Trophoblast cell (in vitro differentiated cells and primary cell): ENCODE results near the gene CLCN2.

Experiments used
- DNase-seq, 2 donors: peaks; one replicate each; pipeline ENCODE4 v3.0.0-alpha.2; 2016
- H2AFZ ChIP-seq: 2 replicates; pipeline ENCODE4 v1.6.1; 2013; ENCODE audit warnings: low read length, moderate library complexity, mild to moderate bottlenecking; ENCODE audit not compliant: insufficient read depth, poor library complexity
- H2AK5ac ChIP-seq: 2 replicates; pipeline ENCODE4 v1.6.1; 2013; ENCODE audit warnings: mild to moderate bottlenecking, low read length
- H2BK120ac ChIP-seq: 2 replicates; pipeline ENCODE4 v1.6.1; 2013; ENCODE audit warnings: low read length, mild to moderate bottlenecking, moderate library complexity; ENCODE audit not compliant: insufficient read depth, poor library complexity
- H2BK12ac ChIP-seq: 2 replicates; pipeline ENCODE4 v1.6.1; 2013; ENCODE audit warnings: mild to moderate bottlenecking, low read length, moderate library complexity
- H2BK5ac ChIP-seq: 2 replicates; pipeline ENCODE4 v1.6.1; 2013; ENCODE audit warnings: low read length, low read depth, moderate library complexity, mild to moderate bottlenecking; ENCODE audit not compliant: poor library complexity
- H3K14ac ChIP-seq: 2 replicates; pipeline ENCODE4 v1.6.1; 2013; ENCODE audit warnings: mild to moderate bottlenecking, low read length
- H3K18ac ChIP-seq: 2 replicates; pipeline ENCODE4 v1.6.1; 2013; ENCODE audit warnings: mild to moderate bottlenecking, low read length
- H3K23ac ChIP-seq: 2 replicates; pipeline ENCODE4 v1.6.1; 2013; ENCODE audit warnings: low read length
- H3K27ac ChIP-seq: 2 replicates; pipeline ENCODE4 v1.5.1; 2013; ENCODE audit warnings: low read depth, mild to moderate bottlenecking, inconsistent platforms, low read length, moderate library complexity
- H3K27me3 ChIP-seq: 2 replicates; pipeline ENCODE4 v1.6.1; 2013; ENCODE audit warnings: inconsistent platforms, mild to moderate bottlenecking, low read length, moderate library complexity; ENCODE audit not compliant: insufficient read depth
- H3K36me3 ChIP-seq, 2 experiments: 1 replicate in 1 of 2; 2 replicates in 1 of 2; pipeline ENCODE4 v1.6.1; 2013; ENCODE audit warnings: low read length in 2 of 2, mild to moderate bottlenecking in 2 of 2, moderate library complexity in 1 of 2; ENCODE audit not compliant: insufficient read depth in 2 of 2, control insufficient read depth in 1 of 2
- H3K4ac ChIP-seq: 2 replicates; pipeline ENCODE4 v1.6.1; 2013; ENCODE audit warnings: low read depth, mild to moderate bottlenecking, low read length, moderate library complexity
- H3K4me1 ChIP-seq, 2 experiments: 1 replicate in 1 of 2; 2 replicates in 1 of 2; pipeline ENCODE4 v1.6.1; 2013; ENCODE audit warnings: low read length in 2 of 2, mild to moderate bottlenecking in 2 of 2, moderate library complexity in 1 of 2; ENCODE audit not compliant: insufficient read depth in 2 of 2, control insufficient read depth in 1 of 2
- H3K4me2 ChIP-seq: 2 replicates; pipeline ENCODE4 v1.6.1; 2013; ENCODE audit warnings: inconsistent platforms, mild to moderate bottlenecking, low read length, moderate library complexity
- H3K4me3 ChIP-seq: 2 replicates; pipeline ENCODE4 v1.5.1; 2013; ENCODE audit warnings: mild to moderate bottlenecking, low read depth, low read length, inconsistent platforms
- H3K79me1 ChIP-seq: one replicate; pipeline ENCODE4 v1.6.1; 2013; ENCODE audit warnings: low read length
- H3K79me2 ChIP-seq: 2 replicates; pipeline ENCODE4 v1.6.1; 2013; ENCODE audit warnings: low read length, mild to moderate bottlenecking; ENCODE audit not compliant: control insufficient read depth, insufficient read depth, poor library complexity
- H3K9ac ChIP-seq: 2 replicates; pipeline ENCODE4 v1.6.1; 2013; ENCODE audit warnings: mild to moderate bottlenecking, low read length
- H3K9me3 ChIP-seq: 2 replicates; pipeline ENCODE4 v1.6.1; 2013; ENCODE audit warnings: low read depth, mild to moderate bottlenecking, control low read depth, inconsistent platforms, low read length; ENCODE audit not compliant: insufficient read depth
- H4K12ac ChIP-seq: 2 replicates; pipeline ENCODE4 v1.6.1; 2013; ENCODE audit warnings: low read depth, mild to moderate bottlenecking, low read length, moderate library complexity
- H4K8ac ChIP-seq: 2 replicates; pipeline ENCODE4 v1.6.1; 2013; ENCODE audit warnings: low read depth, mild to moderate bottlenecking, low read length, moderate library complexity
- H4K91ac ChIP-seq: one replicate; pipeline ENCODE4 v1.6.1; 2013; ENCODE audit warnings: low read depth, mild to moderate bottlenecking, low read length, moderate library complexity
- WGBS: extraction: QIAGEN DNeasy Blood & Tissue Kit; methylation state at CpG from one replicate; pipeline ENCODE4 v1.1.7; 2013; ENCODE audit warnings: missing lambda C conversion rate; ENCODE audit not compliant: insufficient read length, insufficient coverage; ENCODE audit errors: extremely low coverage; 5-methylcytosine and 5-hydroxymethylcytosine counted together

Gene CLCN2

DNA sequence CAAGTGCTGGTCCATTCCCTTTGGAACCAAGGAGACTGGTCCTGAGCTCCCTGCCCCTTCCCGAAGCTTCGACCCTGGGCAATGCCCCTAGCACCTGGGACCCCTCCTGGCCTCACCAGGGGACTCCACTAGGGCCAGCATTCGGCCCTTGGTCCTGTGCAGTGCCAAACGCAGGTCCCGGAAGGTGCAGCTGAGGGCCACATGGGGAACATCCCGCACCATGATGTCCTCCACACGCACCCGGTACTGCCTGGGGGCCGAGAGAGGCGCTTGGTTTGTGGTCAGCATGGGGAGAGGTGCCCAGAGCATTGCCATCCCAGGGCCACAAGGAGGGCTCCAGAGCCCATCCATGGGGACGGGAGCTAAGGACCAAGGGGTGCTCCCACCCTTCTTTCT, 7.9 kb downstream of the CLCN2 start:
- Histone ChIP-seq H4K91ac (no peak overlapping the region), H3K27ac (no peak overlapping the region), H3K14ac (no peak overlapping the region), H3K27me3 (no peaks in the 10 kb centered on the region), H3K9me3 (peaks cover 2% of the 10 kb centered on the region), H2BK5ac (no peak overlapping the region), H3K4me2 (no peak overlapping the region), H2BK120ac (no peak overlapping the region), H3K9ac (no peak overlapping the region), H2AK5ac (no peak overlapping the region), H3K79me2 (no peaks in the 10 kb centered on the region), H2BK12ac (no peak overlapping the region), H3K36me3 (peaks cover 10 to 14% of the 10 kb centered on the region in 2 experiments), H4K12ac (no peak overlapping the region), H4K8ac (no peak overlapping the region), H2AFZ (no peak overlapping the region), H3K4me1 (peaks cover 2 to 3% of the 10 kb centered on the region in 2 experiments), H3K4me3 (no peak overlapping the region), H3K79me1 (no peaks in the 10 kb centered on the region), H3K23ac (no peak overlapping the region), H3K18ac (no peak overlapping the region), H3K4ac (no peak overlapping the region)
- WGBS: no CpG with 5 or more reads among the region's 11 CpGs
- no peak for DNase-seq

- Histone ChIP-seq H3K9me3 (peaks cover 2% of the 10 kb centered on the region), H3K4me3 (no peak overlapping the region), H2BK5ac (no peak overlapping the region), H3K4me2 (no peak overlapping the region), H3K79me1 (no peaks in the 10 kb centered on the region), H3K18ac (no peak overlapping the region), H3K4me1 (peaks cover 2 to 3% of the 10 kb centered on the region in 2 experiments), H2BK120ac (no peak overlapping the region), H3K79me2 (no peaks in the 10 kb centered on the region), H2AFZ (no peak overlapping the region), H4K91ac (no peak overlapping the region), H3K36me3 (peaks cover 10 to 14% of the 10 kb centered on the region in 2 experiments), H3K4ac (no peak overlapping the region), H3K27me3 (no peaks in the 10 kb centered on the region), H3K27ac (no peak overlapping the region), H3K14ac (no peak overlapping the region), H2AK5ac (no peak overlapping the region), H3K23ac (no peak overlapping the region), H2BK12ac (no peak overlapping the region), H4K8ac (no peak overlapping the region), H4K12ac (no peak overlapping the region), H3K9ac (no peak overlapping the region)
- no peak for DNase-seq
- no CpG with 5 or more reads among the region's 11 CpGs for WGBS
Measured at GRCh38 chr3:184352897-184353545, 8.4 kb downstream of the CLCN2 start.

DNA sequence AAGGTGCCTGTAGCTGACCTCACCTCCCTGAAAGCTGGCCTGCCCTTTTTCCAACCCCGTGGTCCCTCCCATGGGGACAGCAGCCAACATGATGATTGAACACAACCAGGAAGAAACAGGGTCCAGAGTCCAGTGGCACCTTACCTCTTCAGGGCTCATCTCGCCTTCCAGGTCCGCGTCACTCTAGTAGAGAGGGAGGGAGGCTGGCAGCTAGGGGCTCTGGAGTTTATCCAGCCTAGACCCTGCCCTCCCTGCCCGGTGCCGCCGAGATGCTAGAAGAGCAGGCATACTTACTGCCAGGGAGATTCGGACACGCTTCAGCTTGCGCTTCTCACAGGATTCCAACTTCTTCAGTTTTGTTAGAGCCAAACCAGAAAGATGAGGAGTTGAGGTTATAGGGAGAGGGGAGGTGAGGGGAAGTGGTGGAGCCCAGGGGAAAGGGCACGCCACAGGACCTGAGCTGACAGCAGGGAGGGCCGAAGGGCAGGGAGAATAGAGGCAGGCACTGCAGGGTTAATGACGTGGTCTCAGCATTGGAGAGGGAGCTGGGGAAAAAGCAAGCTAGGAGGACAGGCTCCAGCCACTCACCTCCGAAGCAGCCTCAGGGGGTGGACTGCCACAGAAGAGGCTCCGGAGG, 9.1 kb downstream of the CLCN2 start:
- H4K8ac ChIP-seq: no peak overlapping the region
- H3K27me3 ChIP-seq: no peaks in the 10 kb centered on the region
- H3K4me1 ChIP-seq: peaks cover 2 to 3% of the 10 kb centered on the region in 2 experiments
- peaks cover 8 to 14% of the 10 kb centered on the region in 2 experiments for H3K36me3 ChIP-seq
- no peak for DNase-seq
- H4K12ac ChIP-seq: no peak overlapping the region
- no peak overlapping the region for H2BK12ac ChIP-seq
- H3K23ac ChIP-seq: no peak overlapping the region
- no peaks in the 10 kb centered on the region for H3K79me1 ChIP-seq
- no CpG with 5 or more reads among the region's 15 CpGs for WGBS
- H2BK5ac ChIP-seq: no peak overlapping the region
- H4K91ac ChIP-seq: no peak overlapping the region
- H3K4me2 ChIP-seq: no peak overlapping the region
- H3K4me3 ChIP-seq: no peak overlapping the region
- no peak overlapping the region for H3K14ac ChIP-seq
- peaks cover 2% of the 10 kb centered on the region for H3K9me3 ChIP-seq
- H3K4ac ChIP-seq: no peak overlapping the region
- H3K27ac ChIP-seq: no peak overlapping the region
- H3K9ac ChIP-seq: no peak overlapping the region
- no peak overlapping the region for H2AFZ ChIP-seq
- no peak overlapping the region for H2AK5ac ChIP-seq
- H3K18ac ChIP-seq: no peak overlapping the region
- no peak overlapping the region for H2BK120ac ChIP-seq
- no peaks in the 10 kb centered on the region for H3K79me2 ChIP-seq

- H3K79me2 ChIP-seq: no peaks in the 10 kb centered on the region
- no peak overlapping the region for H2AFZ ChIP-seq
- no peak overlapping the region for H2AK5ac ChIP-seq
- peaks cover 2 to 3% of the 10 kb centered on the region in 2 experiments for H3K4me1 ChIP-seq
- no peak overlapping the region for H3K27ac ChIP-seq
- no peak overlapping the region for H3K4me3 ChIP-seq
- no peak overlapping the region for H4K91ac ChIP-seq
- no peak overlapping the region for H2BK120ac ChIP-seq
- H4K8ac ChIP-seq: no peak overlapping the region
- H2BK5ac ChIP-seq: no peak overlapping the region
- no peak overlapping the region for H3K4me2 ChIP-seq
- H3K23ac ChIP-seq: no peak overlapping the region
- no peak overlapping the region for H3K4ac ChIP-seq
- no peak overlapping the region for H2BK12ac ChIP-seq
- peaks cover 2% of the 10 kb centered on the region for H3K9me3 ChIP-seq
- H3K18ac ChIP-seq: no peak overlapping the region
- no peak overlapping the region for H3K9ac ChIP-seq
- no CpG with 5 or more reads among the region's 9 CpGs for WGBS
- no peak overlapping the region for H3K14ac ChIP-seq
- H3K79me1 ChIP-seq: no peaks in the 10 kb centered on the region
- H4K12ac ChIP-seq: no peak overlapping the region
- no peaks in the 10 kb centered on the region for H3K27me3 ChIP-seq
- peaks cover 9 to 14% of the 10 kb centered on the region in 2 experiments for H3K36me3 ChIP-seq
- no peak for DNase-seq
Measured at GRCh38 chr3:184351511-184352148, 9.8 kb downstream of the CLCN2 start.
